HG03565 (cell line): ENCODE measurements around the gene GINS2.

Experiments
- ATAC-seq: cut with Tn5 transposase; IDR thresholded peaks from one replicate; pipeline ENCODE4 v1.9.1; 2021; ENCODE audit warnings: mild to moderate bottlenecking, moderate library complexity; ENCODE audit not compliant: unreplicated experiment

GINS2 gene

DNA sequence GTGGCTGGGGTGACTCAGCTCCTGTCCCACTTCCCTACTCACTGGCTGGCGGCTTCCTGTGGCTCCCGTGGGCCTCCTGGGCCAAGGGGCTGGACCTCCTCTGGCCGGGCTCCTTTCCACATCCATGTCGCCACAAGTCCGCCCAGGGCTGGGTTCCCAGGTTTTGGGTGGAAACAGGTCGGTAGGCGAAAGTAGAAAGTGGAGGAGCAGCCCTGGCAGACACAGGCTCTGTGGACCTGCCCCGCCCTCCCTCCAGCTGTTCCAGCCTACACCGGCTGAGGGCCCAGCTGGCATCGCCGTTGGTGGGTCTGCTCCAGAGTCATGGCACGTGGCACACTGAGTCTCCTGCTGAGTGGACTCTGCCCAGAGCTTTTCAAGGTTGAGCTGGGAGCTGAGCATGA, 47.0 kb downstream of the GINS2 start:
- no peak for ATAC-seq

GRCh38 chr16:85641305-85641704, 47.4 kb downstream of the GINS2 start:
- ATAC-seq, result no peak

DNA sequence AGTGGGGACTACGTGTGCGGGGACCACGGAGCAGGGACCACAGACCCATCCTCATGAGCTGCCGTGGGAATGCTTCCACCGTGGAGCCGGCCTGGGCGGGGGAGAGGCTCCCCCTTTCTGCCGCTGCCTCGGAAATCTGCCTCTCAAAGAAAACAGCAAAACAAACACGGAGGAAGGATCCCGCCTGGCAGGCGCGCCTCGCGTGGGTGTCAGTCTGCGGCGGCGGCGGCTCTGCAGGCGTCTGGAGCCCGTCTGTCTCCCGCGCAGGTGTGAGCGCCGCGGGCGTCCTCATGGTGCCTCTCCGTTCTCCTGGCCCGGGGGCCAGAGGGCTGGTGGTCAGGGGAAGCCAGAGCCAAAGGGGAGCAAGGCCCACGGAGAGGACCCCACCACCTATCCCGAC, 48.2 kb downstream of the GINS2 start:
- ATAC-seq, result no peak

DNA sequence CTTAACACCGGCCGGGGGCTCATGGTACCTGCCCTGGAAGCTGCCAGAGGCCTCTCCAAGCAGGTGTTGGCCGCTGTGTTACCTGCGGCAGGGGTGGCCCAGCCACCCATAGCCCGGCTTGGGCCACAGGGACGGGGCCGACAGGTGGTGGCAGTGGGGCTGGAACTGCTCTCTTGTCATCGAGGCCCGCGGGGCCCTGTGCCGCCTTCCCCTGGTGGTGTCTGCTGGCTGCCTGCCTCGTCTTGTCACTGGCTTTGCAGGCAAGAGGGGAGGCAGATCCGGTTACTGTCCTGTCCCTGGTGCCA, 48.5 kb downstream of the GINS2 start:
- no peak for ATAC-seq

GRCh38 chr16:85639529-85640253, 49.1 kb downstream of the GINS2 start:
- ATAC-seq, result no peak

- no peak for ATAC-seq
These were observed 49.9 kb downstream of the GINS2 start for GRCh38 chr16:85638695-85639409.

DNA sequence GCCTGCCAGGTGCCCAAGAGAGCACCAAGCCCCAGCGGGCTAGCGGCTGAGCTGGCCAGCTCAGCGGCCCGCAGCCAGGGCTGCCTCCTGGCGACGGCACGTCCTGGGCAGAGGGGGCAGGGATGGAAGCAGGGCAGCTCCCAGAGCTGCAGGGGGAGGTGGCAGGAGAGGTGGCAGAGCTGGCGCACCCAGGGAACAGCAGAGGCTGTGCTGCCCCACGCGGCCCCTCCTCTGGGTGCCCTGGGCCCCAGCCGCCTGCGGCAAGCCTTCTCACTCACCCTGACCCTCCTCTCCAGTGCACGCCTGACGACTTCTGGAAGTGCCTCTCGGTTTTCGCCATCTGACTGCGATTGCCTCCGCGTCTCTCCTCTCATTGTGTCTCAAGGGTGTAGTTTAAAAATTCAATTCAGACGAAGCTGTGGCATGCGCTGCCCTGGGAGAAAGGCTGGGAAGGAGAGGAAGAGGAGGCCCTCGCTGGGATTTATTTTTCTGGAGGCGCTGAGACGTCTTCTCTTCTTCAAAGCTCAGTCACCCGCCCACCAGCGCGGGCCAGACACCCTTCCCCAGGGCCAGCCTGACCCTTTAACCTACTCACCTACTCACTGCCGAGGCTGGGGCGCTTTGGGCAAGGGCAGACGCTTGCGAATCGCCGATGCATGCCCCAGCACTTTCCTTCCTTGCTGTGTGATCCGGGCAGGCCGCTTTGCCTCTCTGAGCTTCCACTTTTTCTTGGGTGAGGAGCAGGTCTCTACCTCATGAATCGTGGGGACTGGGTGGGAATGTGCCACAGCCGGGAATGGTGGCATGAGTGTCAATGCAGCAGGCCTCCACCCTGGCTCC, 50.7 kb downstream of the GINS2 start:
- no peak for ATAC-seq

DNA sequence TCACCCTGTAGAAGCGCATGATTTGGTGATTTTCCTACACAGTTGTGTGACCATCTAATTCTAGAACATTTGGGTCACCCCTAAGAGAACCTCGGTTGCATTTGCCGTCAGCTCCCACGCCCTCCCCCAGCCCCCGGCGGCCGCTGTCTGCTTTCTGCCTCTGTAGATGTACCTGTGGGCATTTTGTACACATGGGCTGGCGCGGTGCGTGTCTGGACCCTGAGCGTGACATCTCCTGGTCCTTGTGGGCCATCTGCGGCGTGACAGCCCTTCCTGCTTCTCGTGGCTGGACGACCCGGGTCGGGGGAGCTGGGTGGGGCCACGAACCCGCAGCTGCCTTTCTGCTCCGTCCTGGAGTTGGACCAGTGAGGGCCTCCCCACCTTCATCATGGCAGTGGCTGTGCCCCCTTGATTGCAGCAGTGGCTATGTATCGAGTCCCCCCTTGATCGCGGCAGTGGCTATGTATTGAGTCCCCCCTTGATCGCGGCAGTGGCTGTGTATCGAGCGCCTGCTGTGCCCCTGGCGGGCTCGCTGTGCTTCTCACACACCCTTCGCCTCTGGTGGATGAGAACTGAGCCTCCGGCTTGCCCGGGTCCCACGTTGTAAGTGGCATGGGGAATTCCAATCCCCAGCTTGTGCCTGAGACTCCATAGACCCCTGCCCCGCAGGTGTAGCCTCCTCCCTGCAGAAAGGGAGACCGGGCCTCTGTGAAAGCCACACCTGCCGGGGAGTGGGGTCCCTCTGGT, 51.5 kb downstream of the GINS2 start:
- ATAC-seq, result no peak

GRCh38 chr16:85636234-85636812, 52.4 kb downstream of the GINS2 start:
- ATAC-seq, result no peak

DNA sequence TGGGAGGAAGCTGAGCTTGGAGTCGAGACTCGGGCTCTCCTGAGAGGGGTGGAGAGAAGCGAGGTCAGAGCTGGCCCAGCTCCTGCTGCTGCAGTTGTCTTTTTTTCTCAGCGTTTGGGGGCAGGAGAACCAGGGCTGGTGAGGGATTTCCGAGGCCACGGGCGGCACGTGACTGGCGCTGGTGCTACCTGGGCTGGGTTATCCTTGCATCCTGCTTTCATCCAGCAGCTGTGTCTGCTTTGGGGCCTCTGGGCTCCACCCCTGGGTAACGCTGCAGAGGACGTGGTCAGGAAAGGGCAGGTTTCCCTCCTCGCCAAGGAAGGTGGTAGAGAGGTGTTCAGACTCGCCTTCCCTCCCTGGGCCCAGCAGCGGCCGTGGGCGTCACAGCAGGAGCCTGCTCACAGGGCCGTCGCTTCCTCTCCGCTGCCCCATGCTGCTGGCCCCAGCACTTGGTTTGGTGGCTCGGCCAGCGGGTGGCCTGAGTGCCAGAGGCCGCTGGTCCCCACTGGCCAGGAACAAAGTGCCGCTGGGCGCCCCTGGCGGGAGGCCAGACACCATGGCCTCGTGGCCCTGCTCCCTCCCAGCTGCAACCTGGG, 53.1 kb downstream of the GINS2 start:
- no peak for ATAC-seq

- no peak for ATAC-seq
These were observed 53.8 kb downstream of the GINS2 start for GRCh38 chr16:85634747-85635544.

DNA sequence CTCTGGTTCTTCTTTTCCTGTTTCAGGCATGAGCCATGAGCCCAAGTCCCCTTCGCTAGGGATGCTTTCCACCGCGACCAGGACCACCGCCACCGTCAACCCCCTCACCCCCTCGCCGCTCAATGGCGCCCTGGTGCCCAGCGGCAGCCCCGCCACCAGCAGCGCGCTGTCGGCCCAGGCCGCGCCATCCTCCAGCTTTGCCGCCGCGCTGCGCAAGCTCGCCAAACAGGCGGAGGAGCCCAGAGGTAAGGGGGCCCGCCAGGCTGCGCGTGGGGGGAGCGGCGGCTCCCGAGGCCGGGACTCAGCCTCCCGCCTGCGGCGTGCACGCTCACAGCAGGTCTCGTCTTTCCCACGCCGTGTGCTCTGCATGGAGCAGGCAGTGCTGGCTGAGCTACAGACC, 54.9 kb downstream of the GINS2 start:
- no peak for ATAC-seq

- ATAC-seq, result no peak
These were observed 55.4 kb downstream of the GINS2 start for GRCh38 chr16:85633438-85633743.

DNA sequence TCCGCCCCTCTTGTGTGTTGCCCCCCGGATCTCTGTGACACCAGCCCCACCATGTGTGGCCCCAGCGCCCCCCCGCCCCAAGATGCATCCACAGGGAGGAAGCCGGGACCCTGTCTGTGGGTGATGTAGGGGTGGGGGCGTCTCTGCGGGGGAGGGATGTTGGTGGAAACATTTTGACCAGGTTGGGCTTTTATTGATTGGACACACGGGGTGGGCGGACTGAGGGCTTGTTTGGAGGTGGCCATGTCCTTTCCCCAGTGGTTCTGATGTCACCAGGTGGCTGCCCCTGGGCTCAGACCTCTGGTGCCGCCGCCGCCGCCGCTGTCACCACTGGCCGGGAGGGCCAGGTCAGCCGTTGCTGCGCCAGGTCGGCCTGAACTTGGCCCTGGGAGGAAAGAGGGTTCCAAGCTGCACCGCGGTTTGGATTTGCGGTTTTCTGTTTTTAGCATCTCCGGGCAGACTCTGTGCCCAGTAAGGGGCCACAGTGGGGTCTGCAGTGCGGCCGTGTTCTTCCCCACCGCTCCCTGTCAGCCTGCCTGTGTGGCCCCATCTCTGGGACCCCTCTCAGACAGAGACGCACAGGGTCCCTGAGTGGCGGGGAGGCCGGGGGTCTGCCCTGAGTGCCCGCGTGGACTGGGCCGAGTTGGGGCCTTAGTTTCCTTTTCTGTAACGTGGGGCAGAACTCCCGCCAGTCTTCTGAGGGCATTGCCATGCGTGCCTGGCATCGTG, 55.9 kb downstream of the GINS2 start:
- ATAC-seq, result no peak

DNA sequence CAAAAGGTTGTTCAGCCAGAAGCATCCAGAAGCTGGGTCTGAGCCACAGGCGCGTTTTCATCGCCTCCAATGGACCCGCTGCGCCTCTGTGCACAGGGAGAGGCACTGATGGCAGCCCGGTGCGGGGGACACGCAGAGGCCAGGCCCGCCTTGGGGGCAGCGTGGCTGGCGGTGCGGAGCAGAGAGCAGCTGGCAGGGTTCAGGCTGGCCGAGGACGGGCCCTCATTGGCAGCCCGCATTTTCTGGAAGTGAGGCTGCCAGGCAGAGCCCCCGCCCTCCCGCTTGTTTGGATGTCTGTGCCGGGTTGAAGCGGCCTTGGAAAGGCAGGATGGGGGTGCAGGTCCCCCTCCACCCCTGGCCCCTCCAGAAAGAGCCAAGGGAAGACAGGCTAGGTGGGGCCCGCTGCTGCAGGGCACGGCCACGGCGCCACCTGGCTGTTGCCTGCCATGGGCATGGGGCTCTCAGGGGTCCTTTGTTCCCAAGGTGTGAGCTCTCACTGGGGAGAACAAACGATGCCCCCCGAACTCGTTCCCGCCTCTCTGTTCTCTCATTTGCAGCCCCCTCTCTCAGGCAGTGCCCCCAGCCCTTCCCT, 56.9 kb downstream of the GINS2 start:
- ATAC-seq, result no peak

DNA sequence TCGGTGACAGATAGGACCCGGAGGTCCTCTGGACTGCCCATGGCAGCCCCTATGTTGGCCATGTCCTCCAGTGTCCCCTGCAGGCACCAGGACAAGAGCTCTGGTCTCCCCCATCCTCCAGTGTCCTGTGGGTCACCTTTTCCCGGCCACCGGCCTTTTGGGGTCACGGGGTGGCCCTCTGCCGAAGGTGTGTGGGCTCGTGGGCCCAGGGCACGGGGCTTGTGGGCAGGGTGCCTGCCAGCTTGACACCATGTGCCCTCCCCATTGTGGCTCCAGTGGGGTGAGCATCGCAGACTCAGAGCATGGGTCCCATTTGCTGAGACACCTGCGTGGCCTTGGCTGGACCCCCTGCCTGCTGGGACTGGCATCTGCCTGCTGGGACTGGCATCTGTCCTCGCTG, 57.5 kb downstream of the GINS2 start:
- ATAC-seq, result no peak

GRCh38 chr16:85629853-85630252, 58.9 kb downstream of the GINS2 start:
- ATAC-seq, result no peak

DNA sequence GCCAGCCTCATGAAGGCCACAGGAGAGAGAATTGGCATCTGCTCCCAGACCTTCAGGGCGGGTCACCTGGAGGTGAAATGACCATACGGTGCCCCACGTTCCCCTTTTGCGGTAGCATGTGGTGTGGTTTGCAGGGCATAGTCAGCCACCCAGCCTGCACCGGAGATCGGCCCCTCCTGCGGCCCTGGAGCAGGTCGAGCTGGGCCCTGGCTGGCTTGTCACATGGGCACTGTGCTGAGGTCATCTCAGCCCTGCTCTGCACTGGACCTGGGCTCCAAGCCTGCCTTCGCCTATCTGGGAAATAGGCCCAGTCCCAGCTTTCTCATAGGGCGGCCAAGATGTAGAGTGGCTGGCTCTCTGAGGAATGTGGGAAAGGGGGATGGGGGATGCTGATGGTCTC, 59.4 kb downstream of the GINS2 start:
- no peak for ATAC-seq

DNA sequence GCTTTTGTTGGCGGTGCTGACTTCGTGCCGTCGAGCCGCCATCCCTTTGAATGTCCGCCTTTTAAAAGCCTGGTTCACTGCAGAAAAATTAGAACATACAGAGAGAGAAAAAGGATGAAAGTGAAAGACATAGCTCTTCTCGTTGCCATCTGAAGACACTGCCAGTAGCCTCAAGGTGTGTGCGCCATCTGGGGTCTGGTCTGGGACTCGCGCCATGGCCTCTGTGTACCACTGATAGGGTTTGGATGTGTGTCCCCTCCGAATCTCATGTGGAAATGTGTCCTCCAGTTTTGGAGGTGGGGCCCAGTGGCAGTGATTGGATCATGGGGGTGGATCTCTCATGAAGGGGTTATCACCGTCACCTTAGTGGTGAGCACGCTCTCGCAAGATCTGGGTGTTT, 60.1 kb downstream of the GINS2 start:
- ATAC-seq, result no peak
